Activated CD8-positive, alpha-beta memory T cell treated with anti-CD3 and anti-CD28 coated beads, Interleukin-2, amount 50 U/mL, for 24 hours (primary cell): ENCODE measurements around the gene TMEM181.
"Not testable (repeated sequence)": the region's sequence is repeated elsewhere in the genome, so short reads cannot be mapped to it uniquely, and the experiment has no call there.

Experiments used
- DNase-seq: peaks from one replicate; pipeline ENCODE4 v3.0.0-alpha.2; 2020; ENCODE audit errors: extremely low read depth

TMEM181 gene

GRCh38 chr6:158595223-158595622 lies 35.3 kb downstream of the TMEM181 start:
- DNase-seq = no peak

GRCh38 chr6:158596861-158597260 lies 37.0 kb downstream of the TMEM181 start:
- DNase-seq = no peak

GRCh38 chr6:158597565-158597964 lies 37.7 kb downstream of the TMEM181 start:
- no peak for DNase-seq

- no peak for DNase-seq
These were observed 39.7 kb downstream of the TMEM181 start for GRCh38 chr6:158599635-158600034.

- DNase-seq = no peak
These were observed 43.6 kb downstream of the TMEM181 start for GRCh38 chr6:158603261-158604047.

- DNase-seq = no peak
These were observed 44.1 kb downstream of the TMEM181 start for GRCh38 chr6:158604048-158604406.

- no peak for DNase-seq
These were observed 45.5 kb downstream of the TMEM181 start for GRCh38 chr6:158605266-158605878.

- DNase-seq = not testable (repeated sequence)
These were observed 46.1 kb downstream of the TMEM181 start for GRCh38 chr6:158606011-158606410.

GRCh38 chr6:158606935-158607334 lies 47.0 kb downstream of the TMEM181 start:
- DNase-seq = no peak

- DNase-seq = no peak
These were observed 47.7 kb downstream of the TMEM181 start for GRCh38 chr6:158607411-158608170.

GRCh38 chr6:158608221-158608620 lies 48.3 kb downstream of the TMEM181 start:
- DNase-seq = no peak

- DNase-seq = no peak
These were observed 49.7 kb downstream of the TMEM181 start for GRCh38 chr6:158609455-158610155.

- no peak for DNase-seq
These were observed 50.6 kb downstream of the TMEM181 start for GRCh38 chr6:158610319-158610968.

- no peak for DNase-seq
These were observed 51.1 kb downstream of the TMEM181 start for GRCh38 chr6:158611039-158611438.

GRCh38 chr6:158611541-158612370 lies 51.9 kb downstream of the TMEM181 start:
- DNase-seq = no peak

GRCh38 chr6:158614606-158615005 lies 54.7 kb downstream of the TMEM181 start:
- DNase-seq = not testable (repeated sequence)

- DNase-seq = not testable (repeated sequence)
These were observed 58.4 kb downstream of the TMEM181 start for GRCh38 chr6:158618289-158618688.

GRCh38 chr6:158619922-158620801 lies 60.3 kb downstream of the TMEM181 start:
- no peak for DNase-seq

GRCh38 chr6:158620963-158621693 lies 61.2 kb downstream of the TMEM181 start:
- DNase-seq = no peak
